ENCODE data around the gene EGF. TPM values are rescaled to one million over a fixed set of nuclear protein-coding genes. Genes with fewer than 3 reads are reported as not detected.
"Not testable (repeated sequence)": the region's sequence is repeated elsewhere in the genome, so short reads cannot be mapped to it uniquely, and the experiment has no call there.

EGF gene
- total RNA-seq, 1 experiment from 2014 or later, result 26.7 TPM

- Histone ChIP-seq H3K36me3 (ENCODE audit: insufficient read depth, low read length, poor library complexity, severe bottlenecking) (no peaks in the 10 kb centered on the region), H3K27me3 (replicated peaks; ENCODE audit: insufficient read depth, low read depth, low read length, poor library complexity) (no peaks in the 10 kb centered on the region), H3K4me1 (ENCODE audit: insufficient read depth, low read length, poor library complexity, severe bottlenecking) (no peaks in the 10 kb centered on the region), H3K4me3 (ENCODE audit: low read depth, low read length, poor library complexity, severe bottlenecking) (no peak overlapping the region), H3K27ac (ENCODE audit: low read depth, low read length, poor library complexity, severe bottlenecking) (no peak overlapping the region), H3K9me3 (ENCODE audit: low read depth, low read length, poor library complexity, severe bottlenecking) (no peaks in the 10 kb centered on the region)
- ChIA-PET POLR2A (ENCODE audit: low non-redundant PET) (no interaction called here), CTCF (no interaction called here)
- TF ChIP-seq CTCF (conservative IDR thresholded peaks at IDR 0.05; ENCODE audit: low read depth, low read length) (no peak), EZH2 (IDR thresholded peaks at IDR 0.05; ENCODE audit: borderline replicate concordance, low read depth, low read length, poor library complexity, severe bottlenecking) (no peak)
- no peak for DNase-seq (ENCODE audit: low spot score)
- BruUV-seq (replicated peaks), result no TSS peak
- intact Hi-C loops (cut with micrococcal nuclease; ENCODE audit: unreplicated experiment), result no loop called here
These were observed 37.6 kb upstream of the EGF start for GRCh38 chr4:109875106-109875505.

- BruUV-seq (replicated peaks); H3K36me3 ChIP-seq (ENCODE audit: insufficient read depth, low read length, poor library complexity, severe bottlenecking); CTCF ChIA-PET; H3K4me3 ChIP-seq (ENCODE audit: low read depth, low read length, poor library complexity, severe bottlenecking); intact Hi-C loops (cut with micrococcal nuclease; ENCODE audit: unreplicated experiment); H3K9me3 ChIP-seq (ENCODE audit: low read depth, low read length, poor library complexity, severe bottlenecking); H3K27me3 ChIP-seq (replicated peaks; ENCODE audit: insufficient read depth, low read depth, low read length, poor library complexity); POLR2A ChIA-PET (ENCODE audit: low non-redundant PET); DNase-seq (ENCODE audit: low spot score); H3K27ac ChIP-seq (ENCODE audit: low read depth, low read length, poor library complexity, severe bottlenecking); H3K4me1 ChIP-seq (ENCODE audit: insufficient read depth, low read length, poor library complexity, severe bottlenecking): not testable (repeated sequence)
These were observed 37.1 kb upstream of the EGF start for GRCh38 chr4:109875553-109875952.

GRCh38 chr4:109876634-109877265 is 35.9 kb upstream of the EGF start:
- no peak overlapping the region for H3K27ac ChIP-seq (ENCODE audit: low read depth, low read length, poor library complexity, severe bottlenecking)
- POLR2A ChIA-PET (ENCODE audit: low non-redundant PET), result no interaction called here
- CTCF ChIA-PET, result no interaction called here
- H3K4me3 ChIP-seq (ENCODE audit: low read depth, low read length, poor library complexity, severe bottlenecking), result no peak overlapping the region
- TF ChIP-seq EZH2 (IDR thresholded peaks at IDR 0.05; ENCODE audit: borderline replicate concordance, low read depth, low read length, poor library complexity, severe bottlenecking) (no peak), CTCF (conservative IDR thresholded peaks at IDR 0.05; ENCODE audit: low read depth, low read length) (no peak)
- no peaks in the 10 kb centered on the region for H3K27me3 ChIP-seq (replicated peaks; ENCODE audit: insufficient read depth, low read depth, low read length, poor library complexity)
- H3K36me3 ChIP-seq (ENCODE audit: insufficient read depth, low read length, poor library complexity, severe bottlenecking), result no peaks in the 10 kb centered on the region
- DNase-seq (ENCODE audit: low spot score), result no peak
- H3K9me3 ChIP-seq (ENCODE audit: low read depth, low read length, poor library complexity, severe bottlenecking), result no peaks in the 10 kb centered on the region
- H3K4me1 ChIP-seq (ENCODE audit: insufficient read depth, low read length, poor library complexity, severe bottlenecking), result no peaks in the 10 kb centered on the region
- intact Hi-C loops (cut with micrococcal nuclease; ENCODE audit: unreplicated experiment), result no loop called here
- no TSS peak for BruUV-seq (replicated peaks)

- Histone ChIP-seq H3K36me3 (ENCODE audit: insufficient read depth, low read length, poor library complexity, severe bottlenecking) (no peaks in the 10 kb centered on the region), H3K27ac (ENCODE audit: low read depth, low read length, poor library complexity, severe bottlenecking) (no peak overlapping the region), H3K9me3 (ENCODE audit: low read depth, low read length, poor library complexity, severe bottlenecking) (no peaks in the 10 kb centered on the region), H3K27me3 (replicated peaks; ENCODE audit: insufficient read depth, low read depth, low read length, poor library complexity) (no peaks in the 10 kb centered on the region), H3K4me1 (ENCODE audit: insufficient read depth, low read length, poor library complexity, severe bottlenecking) (no peaks in the 10 kb centered on the region), H3K4me3 (ENCODE audit: low read depth, low read length, poor library complexity, severe bottlenecking) (no peak overlapping the region)
- DNase-seq (ENCODE audit: low spot score), result no peak
- intact Hi-C loops (cut with micrococcal nuclease; ENCODE audit: unreplicated experiment), result no loop called here
- no TSS peak for BruUV-seq (replicated peaks)
- CTCF ChIA-PET, result no interaction called here
- POLR2A ChIA-PET (ENCODE audit: low non-redundant PET), result no interaction called here
- TF ChIP-seq CTCF (conservative IDR thresholded peaks at IDR 0.05; ENCODE audit: low read depth, low read length) (no peak), EZH2 (IDR thresholded peaks at IDR 0.05; ENCODE audit: borderline replicate concordance, low read depth, low read length, poor library complexity, severe bottlenecking) (no peak)
These were observed 35.3 kb upstream of the EGF start for GRCh38 chr4:109877400-109877799.

Data from A673 (cell line).